Measurements from ENCODE around the gene RGS3.

Gene RGS3

DNA sequence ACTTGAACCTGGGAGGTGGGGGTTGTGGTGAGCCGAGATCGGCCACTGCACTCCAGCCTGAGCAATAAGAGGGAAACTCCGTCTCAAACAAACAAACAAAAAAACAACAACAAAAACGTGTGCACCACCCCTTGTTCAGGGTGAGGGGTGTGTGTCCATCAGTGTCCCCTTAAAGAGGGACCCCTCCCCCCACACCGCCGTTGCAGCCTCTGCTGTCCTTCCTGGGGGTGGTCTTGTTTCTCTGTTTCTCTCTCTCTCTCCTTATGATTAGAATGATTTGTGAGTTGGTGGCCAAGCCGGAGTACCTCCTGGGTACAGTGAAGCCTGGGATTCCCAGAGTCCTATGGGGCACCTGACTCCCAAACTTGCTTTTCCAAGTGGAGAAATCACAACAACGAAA is 49.6 kb downstream of the RGS3 start:
- TF ChIP-seq, protein P1, sequence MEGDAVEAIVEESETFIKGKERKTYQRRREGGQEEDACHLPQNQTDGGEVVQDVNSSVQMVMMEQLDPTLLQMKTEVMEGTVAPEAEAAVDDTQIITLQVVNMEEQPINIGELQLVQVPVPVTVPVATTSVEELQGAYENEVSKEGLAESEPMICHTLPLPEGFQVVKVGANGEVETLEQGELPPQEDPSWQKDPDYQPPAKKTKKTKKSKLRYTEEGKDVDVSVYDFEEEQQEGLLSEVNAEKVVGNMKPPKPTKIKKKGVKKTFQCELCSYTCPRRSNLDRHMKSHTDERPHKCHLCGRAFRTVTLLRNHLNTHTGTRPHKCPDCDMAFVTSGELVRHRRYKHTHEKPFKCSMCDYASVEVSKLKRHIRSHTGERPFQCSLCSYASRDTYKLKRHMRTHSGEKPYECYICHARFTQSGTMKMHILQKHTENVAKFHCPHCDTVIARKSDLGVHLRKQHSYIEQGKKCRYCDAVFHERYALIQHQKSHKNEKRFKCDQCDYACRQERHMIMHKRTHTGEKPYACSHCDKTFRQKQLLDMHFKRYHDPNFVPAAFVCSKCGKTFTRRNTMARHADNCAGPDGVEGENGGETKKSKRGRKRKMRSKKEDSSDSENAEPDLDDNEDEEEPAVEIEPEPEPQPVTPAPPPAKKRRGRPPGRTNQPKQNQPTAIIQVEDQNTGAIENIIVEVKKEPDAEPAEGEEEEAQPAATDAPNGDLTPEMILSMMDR (IDR thresholded peaks at IDR 0.05; ENCODE audit: low read depth, low read length, missing control alignments): no peak
- DNase-seq (ENCODE audit: extremely low read depth, low read depth): no peak
- no peak overlapping the region for H3K4me3 ChIP-seq (replicated peaks; ENCODE audit: low read depth, low read length)

DNA sequence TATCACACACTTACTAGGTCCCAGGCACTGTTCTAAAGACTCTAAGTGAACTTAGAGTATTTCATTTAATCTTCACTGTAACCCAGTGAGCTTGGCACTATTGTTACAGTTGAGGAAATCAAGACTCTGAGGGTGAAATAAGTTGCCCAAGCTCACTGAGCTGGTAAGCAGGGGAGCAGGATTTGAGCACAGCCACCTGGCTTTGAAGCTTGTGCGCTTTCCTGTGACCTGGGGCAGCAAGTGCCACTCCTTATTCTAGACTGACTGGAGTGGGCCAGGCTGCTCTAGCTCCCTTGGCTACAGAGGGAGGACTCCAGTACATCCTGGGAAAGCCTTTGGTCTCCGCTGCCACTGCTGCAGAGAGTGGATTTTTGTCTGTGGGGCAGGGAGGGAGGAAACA is 50.0 kb downstream of the RGS3 start:
- TF ChIP-seq, protein P1 (IDR thresholded peaks at IDR 0.05; ENCODE audit: low read depth, low read length, missing control alignments): no peak
- DNase-seq (ENCODE audit: extremely low read depth, low read depth): no peak
- H3K4me3 ChIP-seq (replicated peaks; ENCODE audit: low read depth, low read length): no peak overlapping the region

DNA sequence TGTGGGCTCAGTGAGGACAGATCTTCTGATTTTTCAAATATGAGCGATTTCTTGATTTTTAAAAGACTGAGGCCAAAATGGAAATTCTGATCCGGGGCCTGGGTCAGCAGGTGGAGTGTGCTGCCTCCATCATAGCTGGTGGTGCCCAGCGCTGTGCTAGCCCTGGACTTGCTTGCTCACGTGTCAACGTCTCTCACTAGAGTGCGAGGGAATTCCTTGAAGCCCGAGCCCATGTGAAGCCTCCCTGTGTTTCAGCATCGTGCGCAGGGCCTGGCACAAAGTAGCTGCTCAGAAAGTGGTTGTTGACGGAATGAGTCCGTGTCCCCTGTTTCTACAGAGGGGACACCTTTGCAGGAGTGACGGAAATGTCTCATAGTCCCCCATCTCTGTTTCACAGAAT is 50.5 kb downstream of the RGS3 start:
- no peak overlapping the region for H3K4me3 ChIP-seq (replicated peaks; ENCODE audit: low read depth, low read length)
- TF ChIP-seq, protein P1 (IDR thresholded peaks at IDR 0.05; ENCODE audit: low read depth, low read length, missing control alignments): no peak
- DNase-seq (ENCODE audit: extremely low read depth, low read depth): no peak

DNA sequence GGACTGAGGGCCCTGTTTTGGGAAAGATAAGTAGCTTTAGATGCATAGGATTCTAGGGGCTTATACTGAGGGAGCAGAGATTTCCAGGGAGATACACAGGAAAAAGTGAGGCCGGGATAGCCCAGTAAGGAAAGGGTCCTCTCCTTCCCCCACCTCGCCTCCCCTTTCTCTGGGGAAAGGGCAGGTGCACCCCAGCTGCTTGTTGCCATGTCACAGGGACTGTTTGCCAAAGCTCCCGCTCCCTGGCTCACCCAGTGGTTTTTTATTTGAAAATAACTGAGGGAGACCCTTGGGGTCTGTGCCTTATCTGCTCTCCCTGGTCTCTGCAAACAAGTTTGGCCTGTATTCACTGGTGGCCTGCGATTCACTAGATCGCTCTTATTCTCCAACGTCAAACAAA is 51.2 kb downstream of the RGS3 start:
- H3K4me3 ChIP-seq (replicated peaks; ENCODE audit: low read depth, low read length): no peak overlapping the region
- TF ChIP-seq, protein P1 (IDR thresholded peaks at IDR 0.05; ENCODE audit: low read depth, low read length, missing control alignments): no peak
- DNase-seq (ENCODE audit: extremely low read depth, low read depth): no peak

DNA sequence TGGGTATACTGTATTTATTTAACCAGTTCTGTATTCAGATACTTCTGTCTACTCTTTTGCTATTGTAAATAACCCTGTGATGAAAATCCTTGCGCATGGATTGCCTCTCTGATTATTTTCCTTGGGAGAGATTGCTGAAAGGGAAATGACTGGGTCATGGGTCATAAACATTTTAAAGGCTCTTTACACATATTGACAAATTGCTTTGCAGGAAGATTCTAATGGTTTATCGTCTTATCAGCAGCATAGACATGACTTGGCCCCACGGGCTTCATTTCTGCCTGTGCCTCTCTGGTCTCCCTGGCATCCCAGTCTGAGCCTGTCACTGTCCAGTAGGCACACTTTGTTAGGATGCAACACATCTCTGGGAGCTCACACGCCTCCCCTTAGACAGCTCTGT is 52.3 kb downstream of the RGS3 start:
- no peak overlapping the region for H3K4me3 ChIP-seq (replicated peaks; ENCODE audit: low read depth, low read length)
- DNase-seq (ENCODE audit: extremely low read depth, low read depth): no peak
- TF ChIP-seq, protein P1 (IDR thresholded peaks at IDR 0.05; ENCODE audit: low read depth, low read length, missing control alignments): no peak

DNA sequence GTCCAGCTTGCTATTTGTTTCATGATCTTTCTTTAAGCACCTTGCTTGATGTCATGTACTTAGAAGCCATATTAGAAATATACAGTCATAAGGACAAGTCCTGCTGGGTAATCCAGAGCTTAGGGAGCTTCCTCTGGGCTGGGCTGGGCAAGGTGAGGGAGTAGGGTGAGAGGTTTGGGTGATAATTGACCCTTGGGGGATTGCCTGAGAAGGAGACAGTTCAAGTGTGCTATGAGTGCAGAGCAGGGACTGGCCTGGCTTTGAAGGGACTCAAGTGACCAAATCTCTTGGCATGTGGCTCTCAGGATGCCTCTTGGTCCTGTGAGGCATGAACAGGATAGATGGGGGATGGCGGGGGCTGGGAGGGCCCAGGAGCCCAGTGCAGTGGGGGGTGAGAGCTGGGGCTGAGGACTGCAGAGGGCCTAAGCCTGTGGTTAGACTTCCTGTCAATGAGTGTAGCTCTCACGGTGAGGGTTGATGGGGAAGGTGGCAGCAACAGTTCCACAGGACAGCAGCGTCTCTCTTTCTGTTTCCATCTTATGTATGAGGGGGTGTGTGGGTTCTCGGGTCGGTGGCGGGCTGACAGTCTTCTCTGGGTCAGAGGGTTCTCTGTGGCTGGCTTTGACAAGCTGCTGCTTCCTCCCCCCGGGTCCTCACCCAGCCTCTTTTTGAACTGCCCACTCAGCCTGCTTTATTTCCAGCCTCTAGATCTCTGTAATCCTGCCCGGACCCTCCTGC is 53.5 kb downstream of the RGS3 start:
- no peak for DNase-seq (ENCODE audit: extremely low read depth, low read depth)
- TF ChIP-seq, protein P1 (IDR thresholded peaks at IDR 0.05; ENCODE audit: low read depth, low read length, missing control alignments): no peak
- H3K4me3 ChIP-seq (replicated peaks; ENCODE audit: low read depth, low read length): no peak overlapping the region
